SU-DHL-6 (cell line): ENCODE results near the gene NPY1R.

Experiments used
- H2AFZ ChIP-seq: fragments of 200-600 bp; sonication (generic); 2 replicates; pipeline ENCODE4 v1.6.1; 2014; ENCODE audit warnings: low read depth, mild to moderate bottlenecking, moderate library complexity, mixed read lengths, antibody characterized with exemption, low read length; ENCODE audit not compliant: severe bottlenecking
- H3F3A ChIP-seq: fragments of 200-600 bp; shearing (Covaris generic); 2 replicates; pipeline ENCODE4 v1.6.0; 2016; ENCODE audit warnings: antibody characterized with exemption, mild to moderate bottlenecking; ENCODE audit not compliant: insufficient read depth
- H3K27ac ChIP-seq: fragments of 200-600 bp; sonication (generic); 2 replicates; pipeline ENCODE4 v1.5.1; 2016; ENCODE audit warnings: low read depth, mild to moderate bottlenecking, low read length, moderate library complexity, mixed read lengths
- H3K27me3 ChIP-seq: fragments of 200-600 bp; sonication (generic), shearing (Covaris generic); 2 replicates; pipeline ENCODE4 v1.6.0; 2014; ENCODE audit warnings: mild to moderate bottlenecking, low read length
- H3K36me3 ChIP-seq: fragments of 200-600 bp; sonication (generic); 2 replicates; pipeline ENCODE4 v1.6.1; 2014; ENCODE audit warnings: mild to moderate bottlenecking, low read length, mixed read lengths
- H3K4me2 ChIP-seq: fragments of 300-600, 200-600 bp; shearing (Covaris generic), sonication (generic); 2 replicates; pipeline ENCODE4 v1.6.0; 2014; ENCODE audit warnings: low read length, low read depth, mild to moderate bottlenecking; ENCODE audit not compliant: poor library complexity, severe bottlenecking
- H3K4me3 ChIP-seq: fragments of 200-600 bp; sonication (generic); 2 replicates; pipeline ENCODE4 v1.5.1; 2014; ENCODE audit warnings: antibody characterized with exemption, low read length, mild to moderate bottlenecking, mixed read lengths; ENCODE audit not compliant: insufficient read depth, poor library complexity, severe bottlenecking
- H3K79me2 ChIP-seq: fragments of 200-600 bp; sonication (generic); 2 replicates; pipeline ENCODE4 v1.6.1; 2014; ENCODE audit warnings: mild to moderate bottlenecking, low read length, moderate library complexity; ENCODE audit not compliant: insufficient read depth
- H3K9ac ChIP-seq: fragments of 200-600 bp; sonication (generic); 2 replicates; pipeline ENCODE4 v1.7.0; 2014; ENCODE audit warnings: mild to moderate bottlenecking, low read length
- H3K9me2 ChIP-seq: fragments of 200-600 bp; sonication (generic); replicated peaks from 2 replicates; pipeline ENCODE4 v1.6.1; 2014; ENCODE audit warnings: low read length; ENCODE audit not compliant: insufficient read depth
- H3K9me3 ChIP-seq: fragments of 200-600 bp; sonication (generic); 2 replicates; pipeline ENCODE4 v1.6.1; 2014; ENCODE audit warnings: low read length, mixed read lengths; ENCODE audit not compliant: insufficient read depth
- H4K20me1 ChIP-seq: fragments of 200-600 bp; sonication (generic); 2 replicates; pipeline ENCODE4 v1.6.1; 2014; ENCODE audit warnings: low read depth, mild to moderate bottlenecking, antibody characterized with exemption, low read length, moderate library complexity, mixed read lengths
- CTCF ChIP-seq: fragments of 200-600 bp; sonication (generic); IDR thresholded peaks from one replicate; pipeline ENCODE4 v1.5.1; 2017; ENCODE audit warnings: antibody characterized with exemption, mild to moderate bottlenecking, low read length, moderate library complexity; ENCODE audit not compliant: insufficient read depth, poor library complexity, severe bottlenecking
- EZH2phosphoT487 ChIP-seq: fragments of 200-600 bp; sonication (generic), shearing (Covaris generic); conservative IDR thresholded peaks from 2 replicates; pipeline ENCODE4 v1.6.1; 2018; ENCODE audit warnings: mild to moderate bottlenecking, antibody characterized with exemption, low read length, moderate library complexity, mixed read lengths

NPY1R gene

DNA sequence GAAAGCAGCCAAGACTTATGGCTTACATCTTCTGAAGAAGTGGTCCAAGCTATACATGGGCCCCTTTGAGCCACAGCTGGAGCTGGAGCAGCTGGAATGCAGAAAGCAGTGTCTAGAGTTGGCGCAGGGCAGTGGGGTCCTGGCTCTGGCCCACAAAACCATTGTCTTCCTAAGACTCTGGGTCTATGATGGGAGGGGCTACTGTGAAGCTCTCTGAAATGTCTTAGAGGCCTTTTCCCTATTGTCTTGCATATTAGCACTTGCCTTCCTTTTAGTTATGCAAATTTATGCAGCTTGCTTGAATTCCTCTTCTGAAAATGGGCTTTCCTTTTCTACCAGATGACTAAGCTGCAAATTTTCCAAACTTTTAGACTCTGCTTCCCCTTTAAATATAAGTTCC lies 15.3 kb downstream of the NPY1R start:
- Histone ChIP-seq H4K20me1 (no peaks in the 10 kb centered on the region), H3K27ac (no peak overlapping the region), H3F3A (no peaks in the 10 kb centered on the region), H3K9me3 (peaks cover 4% of the 10 kb centered on the region; the same call in 1 of the 2 replicates), H3K4me3 (no peak overlapping the region), H3K4me2 (no peak overlapping the region), H3K36me3 (no peaks in the 10 kb centered on the region), H2AFZ (no peak overlapping the region), H3K79me2 (no peaks in the 10 kb centered on the region), H3K9ac (no peak overlapping the region), H3K9me2 (no peaks in the 10 kb centered on the region), H3K27me3 (no peaks in the 10 kb centered on the region)
- TF ChIP-seq CTCF (no peak), EZH2phosphoT487 (no peak)

DNA sequence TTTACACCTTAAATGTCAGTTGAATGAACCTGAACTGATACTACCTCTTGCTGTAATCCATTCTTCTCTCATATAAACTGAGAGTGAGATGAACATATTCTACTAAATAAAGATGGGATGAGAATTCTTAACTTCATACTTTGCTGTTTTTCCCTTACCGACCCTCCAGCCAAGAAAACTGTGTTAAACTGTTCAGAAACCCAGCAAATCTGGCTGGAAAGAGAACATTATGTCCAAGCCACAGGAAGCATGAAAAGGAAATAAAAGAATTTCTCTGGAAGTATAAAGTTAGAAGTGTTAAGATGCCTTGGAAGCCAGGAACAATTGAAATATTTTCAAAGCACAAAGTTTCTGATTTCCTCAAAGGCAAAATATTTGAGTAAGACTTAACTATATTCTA lies 22.9 kb downstream of the NPY1R start:
- no peaks in the 10 kb centered on the region for H4K20me1 ChIP-seq
- no peaks in the 10 kb centered on the region for H3F3A ChIP-seq

DNA sequence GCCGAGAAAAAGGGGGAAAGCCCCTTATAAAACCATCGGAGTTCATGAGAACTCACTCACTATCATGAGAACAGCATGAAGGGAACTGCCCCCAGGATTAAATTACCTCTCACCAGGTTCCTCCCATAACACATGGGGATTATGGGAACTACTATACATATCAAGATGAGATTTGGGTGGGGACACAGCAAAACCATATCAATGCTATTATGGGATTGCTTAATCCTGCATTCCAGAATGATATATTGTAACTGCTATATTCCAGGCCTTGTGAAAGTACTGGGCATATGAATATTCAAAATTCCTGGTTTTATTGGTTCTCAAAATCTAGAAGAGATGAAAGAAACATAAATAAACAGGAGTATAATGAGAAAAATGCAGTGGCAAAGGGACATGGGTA lies 29.3 kb downstream of the NPY1R start:
- Histone ChIP-seq H3K36me3 (no peaks in the 10 kb centered on the region), H3K27ac (no peak overlapping the region), H3K9ac (no peak overlapping the region), H2AFZ (no peak overlapping the region), H3K9me3 (no peaks in the 10 kb centered on the region), H3K27me3 (no peaks in the 10 kb centered on the region), H3K79me2 (no peaks in the 10 kb centered on the region), H3K4me2 (no peak overlapping the region), H3K9me2 (no peaks in the 10 kb centered on the region), H3F3A (no peaks in the 10 kb centered on the region), H4K20me1 (no peaks in the 10 kb centered on the region), H3K4me3 (no peak overlapping the region)
- TF ChIP-seq EZH2phosphoT487 (no peak), CTCF (no peak)

More for the DNA sequence above, 22.9 kb downstream of the NPY1R start:
- no peak overlapping the region for H2AFZ ChIP-seq
- no peak overlapping the region for H3K27ac ChIP-seq
- no peaks in the 10 kb centered on the region for H3K36me3 ChIP-seq
- no peaks in the 10 kb centered on the region for H3K9me2 ChIP-seq
- no peaks in the 10 kb centered on the region for H3K9me3 ChIP-seq
- H3K27me3 ChIP-seq = no peaks in the 10 kb centered on the region
- H3K4me3 ChIP-seq = no peak overlapping the region
- H3K4me2 ChIP-seq = no peak overlapping the region
- no peak overlapping the region for H3K9ac ChIP-seq
- no peaks in the 10 kb centered on the region for H3K79me2 ChIP-seq
- TF ChIP-seq EZH2phosphoT487 = no peak
- TF ChIP-seq CTCF = no peak

DNA sequence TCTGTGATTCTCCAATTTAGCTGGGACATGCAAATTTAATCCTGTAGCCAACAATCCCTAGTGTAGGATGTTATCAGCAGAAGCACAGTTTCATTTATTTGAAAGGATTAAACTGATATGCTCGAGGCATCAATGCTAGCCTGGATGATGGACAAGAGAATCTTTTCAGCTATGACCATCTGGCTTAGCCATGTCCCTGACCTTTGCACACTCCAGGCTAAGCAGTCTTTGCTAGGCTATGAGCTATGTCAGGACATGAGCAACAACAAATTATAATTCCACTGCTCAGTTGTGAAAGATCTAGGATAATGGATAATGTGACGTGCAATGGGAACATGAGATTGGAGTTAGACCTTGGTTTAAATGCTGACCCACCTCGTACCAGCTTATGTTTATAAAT lies 32.0 kb downstream of the NPY1R start:
- Histone ChIP-seq H4K20me1 (no peaks in the 10 kb centered on the region), H3K27ac (no peak overlapping the region), H3K9ac (no peak overlapping the region), H3K9me3 (no peaks in the 10 kb centered on the region), H2AFZ (no peak overlapping the region), H3K79me2 (no peaks in the 10 kb centered on the region), H3K36me3 (no peaks in the 10 kb centered on the region), H3K4me2 (no peak overlapping the region), H3F3A (no peaks in the 10 kb centered on the region), H3K4me3 (no peak overlapping the region), H3K27me3 (no peaks in the 10 kb centered on the region), H3K9me2 (no peaks in the 10 kb centered on the region)
- TF ChIP-seq CTCF (no peak), EZH2phosphoT487 (no peak)
